RPMI7951 (cell line): ENCODE data around the gene ENGASE. TPM values are rescaled to one million over a fixed set of nuclear protein-coding genes. Genes with fewer than 3 reads are reported as not detected.

ENCODE experiments used
- DNase-seq: peaks from one replicate; pipeline ENCODE4 v3.0.0-alpha.2; 2012; ENCODE audit warnings: low read depth
- total RNA-seq: library from RNA; depleted of rRNA; stranded (reverse); fragments of >200 nt; shearing (Covaris generic); gene quantifications from 2 replicates; pipeline ENCODE4 v1.2.3, GENCODE V29; 2014

The ENGASE gene
- total RNA-seq, 1 experiment from 2014 or later: 3.7 TPM

- peak; percentile 97 for DNase-seq
Measured at GRCh38 chr17:79038545-79039135, 36.0 kb upstream of the ENGASE start.

- DNase-seq: no peak
Measured at GRCh38 chr17:79039171-79039570, 35.5 kb upstream of the ENGASE start.

GRCh38 chr17:79039886-79040285 is 34.7 kb upstream of the ENGASE start:
- no peak for DNase-seq

GRCh38 chr17:79041041-79041570 is 33.5 kb upstream of the ENGASE start:
- DNase-seq: no peak

- peak; percentile 80 for DNase-seq
Measured at GRCh38 chr17:79041723-79042420, 32.8 kb upstream of the ENGASE start.

- peak; percentile 58 for DNase-seq
Measured at GRCh38 chr17:79042421-79043190, 32.0 kb upstream of the ENGASE start.

- no peak for DNase-seq
Measured at GRCh38 chr17:79043191-79043930, 31.3 kb upstream of the ENGASE start.

GRCh38 chr17:79043931-79044320 is 30.7 kb upstream of the ENGASE start:
- no peak for DNase-seq

- no peak for DNase-seq
Measured at GRCh38 chr17:79044462-79044861, 30.2 kb upstream of the ENGASE start.

GRCh38 chr17:79045001-79045729 is 29.5 kb upstream of the ENGASE start:
- no peak for DNase-seq

- DNase-seq: peak; percentile 60
Measured at GRCh38 chr17:79045842-79046196, 28.8 kb upstream of the ENGASE start.

GRCh38 chr17:79046197-79046915 is 28.3 kb upstream of the ENGASE start:
- DNase-seq: no peak

- peak; percentile 61 for DNase-seq
Measured at GRCh38 chr17:79046916-79047280, 27.7 kb upstream of the ENGASE start.

- DNase-seq: no peak
Measured at GRCh38 chr17:79047291-79047920, 27.2 kb upstream of the ENGASE start.

GRCh38 chr17:79047923-79048825 is 26.4 kb upstream of the ENGASE start:
- no peak for DNase-seq

- DNase-seq: no peak
Measured at GRCh38 chr17:79048826-79049755, 25.5 kb upstream of the ENGASE start.

GRCh38 chr17:79049821-79050220 is 24.8 kb upstream of the ENGASE start:
- no peak for DNase-seq

- no peak for DNase-seq
Measured at GRCh38 chr17:79050551-79050950, 24.1 kb upstream of the ENGASE start.
